Upper lobe of left lung (tissue), 6 donors: ENCODE data around the gene TSC22D4. TPM values are rescaled to one million over a fixed set of nuclear protein-coding genes. Genes with fewer than 3 reads are reported as not detected.
A peak's percentile ranks its signal among the peaks of the same experiment; 100 is the strongest.

Experiments used
- ATAC-seq, 2 donors: fragments of 200-7000 bp; cut with Tn5 transposase; one replicate each; pipeline ENCODE4 v1.9.1; 2022; ENCODE audit warnings: mild to moderate bottlenecking in 2 of 2, moderate library complexity in 2 of 2; ENCODE audit not compliant: low FRiP score in 2 of 2
- DNase-seq, 2 donors: peaks; one replicate each; pipeline ENCODE4 v3.0.0-alpha.2; 2019 to 2020
- H3K27ac ChIP-seq, 4 donors: fragments of 200-600 bp; sonication (generic); one replicate each; pipeline ENCODE4 v1.5.1; 2016 to 2019
- H3K27me3 ChIP-seq, 4 donors: fragments of 200-600 bp; sonication (generic); one replicate each; pipeline ENCODE4 v1.5.1; 2017 to 2019
- H3K36me3 ChIP-seq, 4 donors: fragments of 200-600 bp; sonication (generic); one replicate each; pipeline ENCODE4 v1.5.1; 2016 to 2019
- H3K4me1 ChIP-seq, 4 donors: fragments of 200-600 bp; sonication (generic); one replicate each; pipeline ENCODE4 v1.5.1; 2018 to 2019
- H3K4me3 ChIP-seq, 4 donors: fragments of 200-600 bp; sonication (generic); one replicate each; pipeline ENCODE4 v1.5.1; 2017 to 2019; ENCODE audit warnings: mild to moderate bottlenecking in 2 of 4, moderate library complexity in 1 of 4
- H3K9me3 ChIP-seq, 4 donors: fragments of 200-600 bp; sonication (generic); one replicate each; pipeline ENCODE4 v1.5.1; 2018 to 2019
- CTCF ChIP-seq, 6 experiments: fragments of 450-650 bp in 4 of 6; fragments of 200-600 bp in 2 of 6; sonication (generic) in 2 of 6; IDR thresholded peaks; one replicate each; pipeline ENCODE4 v1.5.1; 2016 to 2019; ENCODE audit warnings: antibody characterized with exemption in 6 of 6
- EP300 ChIP-seq, 4 donors: sonication (generic); formaldehyde crosslinking; IDR thresholded peaks; one replicate each; pipeline ENCODE4 v1.5.1; 2017; ENCODE audit warnings: antibody characterized with exemption in 4 of 4, control low read depth in 2 of 4
- POLR2A ChIP-seq, 4 donors: fragments of 450-650 bp; IDR thresholded peaks; one replicate each; pipeline ENCODE4 v1.5.1; 2016 to 2017; ENCODE audit warnings: antibody characterized with exemption in 4 of 4, mild to moderate bottlenecking in 2 of 4
- POLR2AphosphoS5 ChIP-seq, 2 donors: sonication (generic); formaldehyde crosslinking; IDR thresholded peaks; one replicate each; pipeline ENCODE4 v1.5.1; 2017; ENCODE audit warnings: antibody characterized with exemption in 2 of 2
- WGBS, 2 donors: methylation state at CpG; one replicate each; pipeline ENCODE4 v1.1.5; 2017 to 2018; 5-methylcytosine and 5-hydroxymethylcytosine counted together
- total RNA-seq, 6 donors: library from RNA; depleted of rRNA in 4 of 6; stranded (reverse); fragments of >200 nt in 4 of 6; gene quantifications; one replicate each; pipeline versions ENCODE4 v1.1.0 to v1.2.1, GENCODE V29; 2016 to 2021
- donor health status: DM: no; HTN: no; CAD: no; lungs with moderate emphysema.
- donor health status: DM: no; HTN: yes; CAD: no; lungs with severe emphysema.

The TSC22D4 gene
- total RNA-seq, 6 donors from 2014 or later: 25.7 to 91.2 (median 69.0) TPM

GRCh38 chr7:100492738-100493475, 13.9 kb upstream of the TSC22D4 start:
- Histone ChIP-seq H3K27ac (no peak overlapping the region), H3K9me3 (no peaks in the 10 kb centered on the region), H3K27me3 (no peaks in the 10 kb centered on the region), H3K4me1 (peaks cover 11 to 14% (median 13%) of the 10 kb centered on the region in 4 donors), H3K36me3 (no peaks in the 10 kb centered on the region), H3K4me3 (peak overlapping the region in 3 of 4 donors; percentile 35 to 46 (median 41))
- WGBS, 2 donors: 86 to 94% methylated on average over 5 of the region's 5 CpGs
- DNase-seq (no peak), ATAC-seq (no peak)
- TF ChIP-seq POLR2A (IDR thresholded peaks at IDR 0.05) (no peak), CTCF (IDR thresholded peaks at IDR 0.05) (no peak), POLR2AphosphoS5 (IDR thresholded peaks at IDR 0.05) (no peak), EP300 (IDR thresholded peaks at IDR 0.05) (no peak)

DNA sequence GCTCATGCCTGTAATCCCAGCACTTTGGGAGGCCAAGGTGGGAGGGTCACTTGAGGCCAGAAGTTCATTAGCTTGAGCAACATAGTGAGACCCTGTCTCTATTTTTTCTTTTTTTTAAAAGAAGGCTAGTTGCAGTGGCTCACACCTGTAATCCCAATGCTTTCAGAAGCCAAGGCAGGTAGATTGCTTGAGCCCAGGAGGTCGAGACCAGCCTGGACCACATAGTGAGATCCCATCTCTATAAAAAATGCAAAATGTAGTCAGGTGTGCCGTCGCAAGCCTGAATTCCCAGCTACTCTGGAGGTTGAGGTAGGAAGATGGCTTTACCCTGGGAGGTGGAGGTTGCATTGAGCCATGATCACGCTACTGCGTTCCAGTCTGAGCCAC, 12.2 kb upstream of the TSC22D4 start:
- whole genome bisulfite sequencing, 2 donors: 95 to 98% methylated on average over 5 of the region's 5 CpGs
- no peak for TF ChIP-seq CTCF (IDR thresholded peaks at IDR 0.05)
- no peak for TF ChIP-seq POLR2A (IDR thresholded peaks at IDR 0.05)
- no peak for TF ChIP-seq EP300 (IDR thresholded peaks at IDR 0.05)
- no peak for TF ChIP-seq POLR2AphosphoS5 (IDR thresholded peaks at IDR 0.05)
- Histone ChIP-seq H3K4me3 (no peak overlapping the region), H3K4me1 (peaks cover 11 to 14% (median 13%) of the 10 kb centered on the region in 4 donors), H3K27me3 (no peaks in the 10 kb centered on the region), H3K9me3 (no peaks in the 10 kb centered on the region), H3K36me3 (no peaks in the 10 kb centered on the region), H3K27ac (no peak overlapping the region)
- no peak for ATAC-seq
- no peak for DNase-seq

GRCh38 chr7:100490483-100491191, 11.6 kb upstream of the TSC22D4 start:
- ATAC-seq (peak in 1 of 2 donors; percentile 6), DNase-seq (peak in 1 of 2 donors; percentile 74)
- 90 to 93% methylated on average over 22 to 24 of the region's 25 CpGs for WGBS, 2 donors
- Histone ChIP-seq H3K36me3 (no peaks in the 10 kb centered on the region), H3K4me3 (no peak overlapping the region), H3K9me3 (no peaks in the 10 kb centered on the region), H3K27ac (no peak overlapping the region), H3K4me1 (peaks cover 11 to 14% (median 13%) of the 10 kb centered on the region in 4 donors), H3K27me3 (no peaks in the 10 kb centered on the region)
- TF ChIP-seq POLR2AphosphoS5 (IDR thresholded peaks at IDR 0.05) (no peak), EP300 (IDR thresholded peaks at IDR 0.05) (no peak), POLR2A (IDR thresholded peaks at IDR 0.05) (no peak), CTCF (IDR thresholded peaks at IDR 0.05) (no peak)

DNA sequence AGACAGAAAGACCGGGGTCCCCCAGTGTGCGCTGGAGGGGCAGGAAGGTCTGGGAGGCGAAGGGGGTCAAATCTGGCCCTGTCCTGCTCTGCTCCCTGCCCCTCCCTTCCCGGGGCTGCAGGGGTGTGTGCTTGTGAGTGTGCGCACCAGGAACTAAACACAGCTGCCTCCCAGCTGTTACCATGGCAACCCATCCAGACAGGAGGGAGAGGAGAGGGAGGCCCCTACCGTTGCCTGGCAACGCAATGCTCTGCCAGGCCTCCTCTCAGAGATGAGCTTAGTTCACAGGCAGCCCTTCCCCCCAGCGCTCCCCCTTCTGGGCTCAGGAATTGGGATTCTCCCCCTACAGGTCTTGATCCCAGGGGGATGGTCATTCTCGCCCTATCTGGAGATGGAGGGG, 10.8 kb upstream of the TSC22D4 start:
- H3K36me3 ChIP-seq: no peaks in the 10 kb centered on the region
- no peak overlapping the region for H3K27ac ChIP-seq
- H3K27me3 ChIP-seq: no peaks in the 10 kb centered on the region
- TF ChIP-seq CTCF (IDR thresholded peaks at IDR 0.05): no peak
- no peak for TF ChIP-seq POLR2A (IDR thresholded peaks at IDR 0.05)
- no peak for TF ChIP-seq EP300 (IDR thresholded peaks at IDR 0.05)
- TF ChIP-seq POLR2AphosphoS5 (IDR thresholded peaks at IDR 0.05): no peak
- DNase-seq (peak in 1 of 2 donors; percentile 24), ATAC-seq (no peak)
- peaks cover 11 to 14% (median 13%) of the 10 kb centered on the region in 4 donors for H3K4me1 ChIP-seq
- no peak overlapping the region for H3K4me3 ChIP-seq
- no peaks in the 10 kb centered on the region for H3K9me3 ChIP-seq
- 64 to 72% methylated on average over 7 to 9 of the region's 9 CpGs for whole genome bisulfite sequencing, 2 donors
